Bone marrow (tissue), 2 donors: Measurements from ENCODE around the gene RASAL2.

Experiments used
- DNase-seq, 2 donors: peaks; one replicate each; lab custom pipeline; 2025; lab: John Stamatoyannopoulos, UW

The RASAL2 gene

DNA sequence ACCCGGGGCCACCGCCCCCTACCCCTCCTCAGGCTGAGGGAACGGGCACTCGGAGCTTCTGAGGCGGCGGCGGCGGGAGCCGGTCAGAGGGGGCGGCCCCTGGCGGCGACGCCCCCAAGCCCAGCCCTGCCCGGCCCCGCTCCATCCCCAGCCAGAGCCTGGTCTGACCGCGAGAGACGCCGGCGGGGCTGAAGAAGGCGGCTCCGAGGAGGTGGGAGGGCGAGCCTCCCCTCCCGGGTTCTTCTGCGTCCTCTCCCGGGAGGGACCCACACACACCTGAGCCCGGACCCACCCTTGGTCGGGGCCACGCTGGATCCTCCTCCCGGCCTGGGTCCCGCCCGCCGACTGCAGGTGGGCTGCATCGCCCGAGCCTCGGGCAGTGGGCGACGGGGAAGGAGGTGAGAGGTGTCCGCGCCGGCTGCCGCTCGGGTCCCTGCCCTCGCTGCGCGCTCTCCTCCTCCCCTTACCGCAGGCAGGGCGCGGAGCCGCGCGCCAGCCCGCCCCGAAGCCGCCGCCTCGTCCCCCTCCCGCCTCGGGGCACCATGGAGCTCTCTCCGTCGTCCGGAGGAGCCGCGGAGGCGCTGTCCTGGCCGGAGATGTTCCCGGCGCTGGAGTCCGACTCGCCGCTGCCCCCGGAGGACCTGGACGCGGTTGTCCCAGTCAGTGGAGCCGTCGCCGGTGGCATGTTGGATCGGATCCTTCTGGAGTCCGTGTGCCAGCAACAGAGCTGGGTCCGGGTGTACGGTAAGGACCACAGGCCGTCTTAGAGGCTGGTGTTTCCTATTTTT, at the start of gene RASAL2:
TSS of gene RASAL2 (plus strand) at position 154 of the 788 bp plus-strand sequence. CDS start at position 543, 389 bp downstream.
- peak in 1 of 2 donors; percentile 66 for DNase-seq

GRCh38 chr1:178046591-178047270, 47.2 kb upstream of the RASAL2 start:
- no peak for DNase-seq

DNA sequence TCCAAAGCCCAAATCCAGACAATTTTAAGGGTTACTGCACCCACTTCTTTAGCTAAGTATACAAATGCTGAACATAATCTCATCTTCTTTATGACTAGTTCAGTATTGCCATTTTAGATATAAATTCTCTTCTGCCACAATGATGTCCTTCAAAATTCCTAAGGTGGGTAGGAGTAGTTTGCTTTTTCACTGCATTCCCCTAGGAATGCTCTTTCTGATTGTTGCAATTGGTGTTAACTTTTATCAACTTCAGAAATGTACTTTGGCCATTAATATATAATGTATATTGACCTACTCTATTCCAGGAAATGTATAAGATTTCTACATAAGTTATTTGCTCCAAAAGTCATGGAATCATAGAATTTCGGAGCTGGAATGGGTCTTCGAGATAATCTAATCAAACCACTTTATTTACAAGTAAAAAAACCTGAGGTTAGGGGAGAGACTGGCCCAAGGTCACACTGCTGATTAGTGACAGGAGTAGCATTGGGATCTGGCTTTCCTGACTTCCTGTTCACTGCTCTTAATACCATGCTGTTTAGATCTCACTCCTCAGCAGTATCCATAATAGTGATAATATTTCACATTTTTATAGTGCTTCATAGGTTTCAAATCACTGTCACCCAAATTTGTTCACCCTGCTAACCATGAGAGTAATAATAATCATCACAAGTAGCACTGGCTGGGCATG, 46.4 kb upstream of the RASAL2 start:
- DNase-seq = no peak

GRCh38 chr1:178048426-178048825, 45.5 kb upstream of the RASAL2 start:
- no peak for DNase-seq

DNA sequence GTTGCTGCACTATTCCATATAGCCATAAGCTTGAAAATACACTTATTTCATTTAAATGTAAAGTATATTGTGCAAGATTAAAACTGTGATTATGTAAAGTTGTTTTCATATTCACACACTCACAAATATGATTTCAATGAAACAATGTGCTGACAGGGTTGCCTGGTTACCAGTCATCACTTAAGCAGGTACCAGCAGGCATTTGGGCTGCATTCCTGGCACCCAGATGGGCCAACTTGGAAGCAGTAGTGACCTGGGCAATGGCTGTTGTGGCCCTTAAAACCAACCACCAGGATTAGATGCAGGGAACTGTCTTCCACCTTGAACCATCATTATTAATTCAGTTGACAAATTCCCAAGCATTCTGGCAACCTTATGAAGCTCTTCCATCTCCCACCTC, 45.0 kb upstream of the RASAL2 start:
- no peak for DNase-seq

DNA sequence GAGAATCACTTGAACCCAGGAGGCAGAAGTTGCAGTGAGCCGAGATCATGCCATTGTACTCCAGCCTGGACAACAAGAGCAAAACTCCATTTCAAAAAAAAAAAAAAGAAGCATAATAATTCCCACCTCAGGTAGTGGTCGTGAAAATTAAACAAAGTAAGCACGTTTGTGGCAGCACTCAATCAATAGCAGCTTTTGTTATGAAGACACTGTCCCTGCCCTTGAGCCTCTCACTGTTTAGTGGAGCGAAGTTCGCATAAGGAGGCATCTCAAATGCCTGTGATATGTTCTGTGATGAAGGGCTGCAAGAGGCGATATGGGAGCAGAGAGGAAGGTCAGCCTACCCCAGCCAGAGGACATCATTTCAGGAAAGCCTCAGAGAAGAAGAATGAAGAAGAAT, 43.8 kb upstream of the RASAL2 start:
- no peak for DNase-seq

DNA sequence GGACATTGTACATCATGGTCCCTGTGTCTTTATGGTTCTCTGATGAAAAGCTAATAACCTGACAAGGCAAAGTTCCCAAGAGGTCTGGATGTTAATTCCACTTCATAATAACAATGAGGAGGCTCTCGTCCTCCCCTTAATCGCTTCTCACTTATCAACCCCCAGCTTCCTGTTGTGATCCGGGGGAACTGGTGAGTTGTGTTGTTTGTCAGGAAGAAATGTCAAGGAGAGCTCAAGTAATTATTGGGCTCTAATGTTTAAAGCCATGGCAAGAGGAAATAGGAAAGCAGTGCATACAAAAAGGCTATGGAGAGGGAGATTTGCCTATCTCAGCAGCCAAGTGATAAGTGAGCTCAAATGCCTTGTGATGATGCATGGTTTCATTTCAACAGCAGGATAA, 42.8 kb upstream of the RASAL2 start:
- no peak for DNase-seq

DNA sequence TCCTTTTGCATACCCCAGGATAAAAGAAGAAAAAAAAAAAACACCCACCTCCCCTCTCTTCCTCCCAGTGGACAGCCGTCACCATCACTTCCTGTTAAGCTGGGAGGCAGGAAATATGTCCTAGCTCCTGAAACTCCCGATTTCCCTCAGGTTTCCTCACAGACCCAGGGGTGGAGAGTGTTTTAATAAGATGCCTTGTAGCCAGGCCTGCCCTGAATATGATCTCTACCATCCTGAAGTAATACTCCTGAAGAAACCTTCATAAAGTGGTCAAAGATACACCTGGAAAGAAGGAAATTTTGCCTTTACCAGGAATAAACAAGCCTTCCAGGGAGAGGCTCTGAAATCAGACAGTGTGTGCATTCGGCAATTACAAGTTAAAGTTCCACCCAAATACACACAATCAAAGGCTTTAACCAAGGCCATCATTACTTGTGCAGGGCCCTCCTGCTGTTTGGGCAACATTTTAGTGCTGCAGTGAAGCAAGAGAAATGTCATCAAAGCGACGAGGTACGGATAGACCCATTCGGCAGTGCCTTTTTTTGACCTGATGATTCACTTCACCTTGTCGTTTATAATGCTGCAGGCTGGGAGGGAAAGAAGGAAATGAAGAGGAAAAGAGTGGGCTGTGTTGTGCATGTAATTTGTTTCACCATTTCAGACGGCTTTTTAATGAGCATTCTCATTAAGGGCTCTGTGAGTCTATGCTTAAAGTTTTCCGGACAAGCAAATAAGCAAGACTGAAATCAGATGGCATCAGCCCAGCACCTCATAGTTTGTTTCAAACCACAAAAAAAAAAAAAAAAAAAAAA, 41.0 kb upstream of the RASAL2 start:
- DNase-seq = no peak

DNA sequence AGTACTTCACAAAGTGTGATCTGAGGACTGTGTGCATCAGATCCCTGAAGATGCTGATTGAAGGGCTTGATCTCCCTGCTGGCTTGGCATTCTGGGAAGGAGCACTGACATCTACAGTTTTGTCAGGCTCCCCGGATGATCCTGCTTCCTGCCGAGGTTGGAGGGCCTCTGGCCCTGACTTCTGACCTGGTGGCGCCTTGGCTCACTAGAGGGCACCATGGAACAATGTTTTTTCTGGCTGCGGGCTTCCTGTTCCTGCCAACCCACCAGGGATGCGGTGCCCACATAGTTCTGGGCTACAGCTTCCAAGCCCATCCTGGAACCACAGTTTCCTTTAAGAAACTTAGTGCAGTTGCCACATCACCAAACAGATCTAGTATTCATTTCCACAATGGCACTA, 38.8 kb upstream of the RASAL2 start:
- DNase-seq = peak in 1 of 2 donors; percentile 2

DNA sequence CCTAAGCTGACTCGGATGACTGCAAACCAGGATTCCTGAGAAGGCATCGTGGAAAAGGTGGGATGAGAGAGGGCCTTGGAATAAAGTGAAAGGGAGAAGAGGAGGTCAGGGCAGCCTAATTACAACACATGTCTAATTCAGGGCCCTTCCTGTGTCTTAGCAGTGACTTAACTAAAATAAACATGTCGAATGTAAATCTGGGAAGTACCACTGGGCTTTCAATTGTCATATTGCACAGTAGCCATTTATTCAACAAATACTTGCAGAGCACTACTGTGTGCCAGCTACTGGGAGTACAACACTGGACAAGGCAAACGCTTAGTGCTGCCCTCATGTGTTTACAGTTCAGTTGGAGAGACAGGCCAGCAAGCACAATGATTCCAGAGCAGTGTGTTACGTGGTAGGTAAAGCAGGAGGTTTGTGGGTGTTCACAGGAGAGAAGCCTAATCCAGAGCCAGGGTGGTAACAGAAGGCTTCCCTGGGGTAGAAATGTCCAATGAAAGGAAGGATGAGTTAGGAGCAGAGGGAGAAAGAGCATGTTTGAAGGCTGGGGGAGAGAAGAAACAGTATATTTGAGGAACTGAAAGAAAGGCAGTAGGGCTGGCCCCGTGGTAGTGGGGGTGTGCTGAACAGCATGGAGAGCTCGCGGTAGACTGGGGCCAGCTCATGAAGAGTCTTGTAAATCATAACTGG, 38.0 kb upstream of the RASAL2 start:
- peak in 1 of 2 donors; percentile 19 for DNase-seq

GRCh38 chr1:178057141-178057765, 36.7 kb upstream of the RASAL2 start:
- DNase-seq = no peak

- DNase-seq = no peak
Observed at GRCh38 chr1:178057912-178058534, 35.9 kb upstream of the RASAL2 start.

- DNase-seq = no peak
Observed at GRCh38 chr1:178060789-178061556, 32.9 kb upstream of the RASAL2 start.

DNA sequence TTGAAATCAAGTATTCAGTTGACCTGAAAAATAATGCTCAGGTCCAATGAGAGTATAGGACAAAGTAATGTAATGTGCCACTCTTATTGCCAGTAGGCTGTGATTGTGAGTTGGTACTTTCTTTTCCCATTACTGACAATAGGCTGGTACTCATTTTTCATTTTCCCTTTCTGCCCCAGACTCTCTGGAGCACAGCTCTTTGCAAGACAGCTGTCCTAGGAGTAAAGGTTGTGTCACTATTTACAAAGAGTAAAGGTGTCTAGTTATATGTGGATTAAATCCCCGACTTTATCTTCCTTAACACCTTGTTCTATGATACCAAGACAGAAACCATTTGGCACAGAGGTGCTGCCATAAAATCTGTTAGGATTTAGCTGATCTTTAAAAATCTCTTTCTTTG, 32.3 kb upstream of the RASAL2 start:
- no peak for DNase-seq

- DNase-seq = no peak
Observed at GRCh38 chr1:178064191-178064821, 29.6 kb upstream of the RASAL2 start.

DNA sequence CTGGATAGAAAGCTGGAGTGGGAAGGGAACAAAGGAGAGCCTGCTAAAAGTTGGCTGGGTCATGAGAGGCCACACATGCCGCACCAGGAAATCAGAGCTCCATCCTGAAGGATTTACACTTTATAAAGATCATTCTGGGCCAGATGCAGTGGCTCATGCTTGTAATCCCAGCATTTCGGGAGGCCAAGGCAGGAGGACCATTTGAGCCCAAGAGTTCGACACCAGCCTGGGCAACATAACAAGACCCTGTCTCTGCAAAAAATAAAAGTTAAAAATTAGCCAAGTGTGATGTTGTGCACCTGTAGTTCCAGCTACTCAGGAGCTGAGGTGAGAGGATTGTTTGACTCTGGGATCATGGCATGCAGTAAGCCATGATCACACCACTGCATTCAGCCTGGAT, 28.7 kb upstream of the RASAL2 start:
- no peak for DNase-seq

DNA sequence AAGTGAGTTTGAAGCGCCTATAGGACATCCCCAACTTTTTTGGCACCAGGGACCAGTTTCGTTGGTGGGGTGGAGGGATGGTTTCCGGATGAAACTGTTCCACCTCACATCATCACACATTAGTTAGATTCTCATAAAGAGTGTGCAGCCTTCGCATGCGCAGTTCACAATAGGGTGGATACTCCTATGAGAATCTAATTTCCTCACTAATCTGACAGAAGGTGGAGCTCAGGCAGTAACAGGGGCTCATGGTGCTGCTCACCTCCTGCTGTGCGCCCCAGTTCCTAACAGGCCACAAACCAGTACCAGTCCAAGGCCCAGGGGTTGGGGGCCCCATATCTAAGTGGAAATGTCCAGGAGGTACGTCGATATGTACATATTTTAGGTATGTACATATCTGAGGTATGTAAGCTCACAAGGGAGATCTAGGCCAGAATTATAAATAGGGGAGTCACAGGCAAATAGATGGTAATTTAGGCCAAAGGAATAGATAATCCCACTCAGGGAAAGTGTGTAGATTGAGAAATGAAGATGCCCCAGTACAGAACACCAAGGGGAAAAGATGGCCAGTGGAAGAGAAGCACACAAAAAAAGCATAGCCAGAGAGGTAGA, 27.5 kb upstream of the RASAL2 start:
- DNase-seq = no peak

DNA sequence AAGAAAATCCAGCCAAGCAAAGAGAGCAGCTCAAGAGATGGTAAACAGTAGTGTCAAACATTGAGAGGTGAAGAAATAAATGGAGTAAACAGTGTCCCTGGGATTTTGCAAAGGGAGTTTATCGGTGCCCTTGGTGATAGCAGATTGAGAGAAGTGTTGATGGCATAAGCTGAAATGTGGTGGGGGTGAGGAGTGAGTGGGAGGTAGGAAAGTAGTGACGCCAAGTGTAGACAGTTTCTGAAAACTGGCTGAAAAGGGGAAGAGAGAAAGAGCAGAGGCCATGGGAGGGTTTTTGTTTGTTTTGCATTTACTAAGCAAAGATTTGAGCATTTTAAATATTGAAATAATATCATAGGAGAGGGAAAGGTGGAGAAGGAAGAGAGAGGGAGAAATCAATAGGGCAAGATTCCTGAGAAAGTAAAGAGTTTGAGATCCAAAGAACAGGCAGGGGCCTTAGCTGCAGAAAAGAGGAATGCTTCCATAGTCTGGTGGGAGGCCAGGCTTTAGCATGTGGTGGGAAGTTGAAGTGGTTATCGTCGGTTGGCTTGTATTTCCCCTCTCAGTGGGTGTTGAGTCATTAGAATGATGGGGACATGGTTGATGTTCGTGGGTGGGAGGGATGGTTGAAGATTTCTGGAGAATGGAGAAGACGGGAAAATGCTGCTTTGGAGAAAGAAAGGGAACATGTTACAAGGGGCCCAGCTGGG, 26.8 kb upstream of the RASAL2 start:
- peak in 1 of 2 donors; percentile 67 for DNase-seq
